ENCODE data around the gene OSBP2.

OSBP2 gene

DNA sequence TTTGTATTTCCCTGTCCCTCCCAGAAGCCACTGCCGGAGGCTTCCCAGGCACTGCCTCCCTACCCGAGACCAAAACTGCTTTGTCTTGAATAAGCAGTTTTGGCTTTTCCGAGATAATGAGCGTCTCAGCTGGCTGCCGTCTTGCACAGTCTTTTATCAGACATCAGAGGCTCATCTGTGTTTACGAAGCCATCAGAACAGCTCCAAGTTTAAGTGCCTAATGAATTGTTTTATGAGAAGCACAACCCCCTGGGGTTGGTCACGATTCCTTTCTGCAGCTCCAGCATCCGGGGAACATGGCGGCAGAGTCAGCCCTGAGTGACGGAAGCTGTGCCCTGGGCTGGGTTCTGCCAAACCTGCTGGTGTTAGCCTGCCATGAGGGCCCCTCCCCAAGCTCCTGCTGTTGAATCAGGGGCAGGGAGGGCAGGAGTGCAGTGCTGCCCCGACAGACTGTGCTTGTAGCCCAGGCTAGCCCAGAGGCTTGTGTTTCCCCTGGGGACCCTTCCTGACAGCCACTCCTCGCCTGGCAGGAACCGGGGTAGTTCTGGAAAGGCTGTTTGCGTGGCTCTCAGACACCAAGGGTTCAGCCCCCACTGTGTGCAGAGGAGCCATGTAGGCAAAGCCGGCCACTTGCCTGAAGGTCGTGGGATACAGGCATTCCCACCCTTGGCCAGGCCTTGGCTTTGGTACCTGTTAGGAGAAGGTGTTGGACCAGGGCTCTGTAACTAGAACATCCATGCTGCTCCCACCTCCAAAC lies 177.8 kb downstream of the OSBP2 start:
- DNase-seq = no peak

DNA sequence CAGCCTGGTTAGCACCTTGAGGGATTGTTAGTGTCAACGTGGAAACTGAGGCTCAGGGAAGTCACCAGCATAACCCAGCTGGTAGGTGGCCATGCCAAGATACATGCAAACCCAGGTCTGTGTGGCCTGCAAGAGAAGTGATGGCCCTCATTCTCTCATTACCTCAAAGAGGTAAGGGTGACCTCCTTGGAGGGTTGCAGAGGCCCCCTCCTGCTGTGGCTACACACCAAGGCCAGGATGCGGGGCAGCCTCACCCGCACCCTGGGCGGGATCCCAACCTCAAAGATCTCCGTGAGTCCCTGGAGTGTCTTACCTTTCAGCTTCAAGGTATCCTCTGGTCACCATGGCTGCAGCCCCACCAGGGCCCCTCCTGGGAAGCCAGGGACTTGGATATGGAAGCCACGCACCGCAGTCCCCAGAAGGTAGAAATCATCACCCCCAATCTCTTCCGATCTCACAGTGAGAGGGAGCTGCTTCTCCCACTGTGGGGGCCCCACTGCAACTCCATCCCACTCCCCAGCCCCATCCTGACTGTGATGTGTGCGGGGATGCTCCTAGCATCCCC lies 178.5 kb downstream of the OSBP2 start:
- DNase-seq = no peak

DNA sequence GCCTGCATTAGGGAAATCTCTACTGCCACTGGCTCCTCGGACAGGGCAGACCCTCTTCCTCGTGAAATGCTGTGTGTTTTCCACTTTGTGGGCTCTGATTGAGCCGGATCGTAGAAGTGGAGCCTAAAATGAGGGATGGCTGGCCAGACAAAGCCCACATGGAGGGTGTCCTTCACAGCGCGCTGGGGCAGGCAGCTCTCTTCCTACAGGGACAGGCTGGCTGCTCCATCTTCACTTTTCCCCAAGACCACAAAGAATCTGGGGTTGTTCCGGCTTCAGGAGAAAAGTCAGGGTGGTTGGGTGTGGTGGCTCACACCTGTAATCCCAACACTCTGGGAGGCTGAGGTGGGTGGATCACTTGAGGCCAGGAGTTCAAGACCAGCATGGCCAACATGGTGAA lies 179.0 kb downstream of the OSBP2 start:
- DNase-seq = no peak

DNA sequence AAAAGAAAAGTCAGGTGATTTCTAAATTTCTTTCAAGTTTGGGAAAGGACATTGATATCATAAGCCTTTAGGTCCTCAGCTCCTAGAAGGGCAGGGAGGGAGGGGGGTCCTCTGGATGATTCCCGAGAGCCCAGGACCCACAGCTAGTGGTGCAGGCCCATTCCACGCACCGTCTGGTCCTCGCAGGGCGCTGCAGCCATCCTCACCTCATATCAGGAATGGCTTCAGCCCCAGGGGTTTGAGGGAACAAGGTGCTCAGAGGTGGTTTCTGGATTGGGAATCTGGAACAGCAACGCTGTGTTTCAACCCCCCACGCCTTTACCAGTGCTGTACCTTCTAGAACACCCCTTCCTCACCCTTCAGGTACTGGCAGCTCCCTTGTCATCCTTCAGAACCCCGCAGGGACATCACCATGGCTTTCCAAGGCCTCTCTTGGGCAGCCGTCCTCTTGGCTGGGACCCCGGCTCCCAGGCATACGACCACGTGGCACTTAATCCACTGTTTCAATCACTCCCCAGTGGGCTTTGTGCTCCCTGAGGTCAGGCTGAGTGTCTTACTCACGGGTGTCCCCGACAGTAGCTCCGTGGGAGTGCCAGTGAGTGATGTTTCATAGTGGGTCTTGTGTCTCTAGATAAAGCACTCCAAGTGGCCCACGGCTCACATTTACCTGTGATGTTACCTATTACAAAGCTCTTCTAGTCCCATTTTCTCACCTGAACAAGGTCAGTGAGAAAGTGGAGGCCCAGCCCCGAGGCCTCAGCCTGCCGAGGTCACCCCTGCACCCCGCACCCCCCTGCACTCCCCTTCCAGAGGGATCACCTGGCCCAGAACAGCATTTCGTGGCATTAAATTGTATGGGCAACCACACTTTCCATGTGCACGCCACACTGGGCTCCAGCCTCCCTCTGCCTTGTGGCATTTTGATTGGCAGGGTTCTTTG lies 180.0 kb downstream of the OSBP2 start:
- DNase-seq = no peak

GRCh38 chr22:30875481-30876215 lies 181.0 kb downstream of the OSBP2 start:
- no peak for DNase-seq

- DNase-seq = no peak
Measured at GRCh38 chr22:30876221-30876751, 181.6 kb downstream of the OSBP2 start.

GRCh38 chr22:30876915-30877553 lies 182.4 kb downstream of the OSBP2 start:
- no peak for DNase-seq

GRCh38 chr22:30877662-30878515 lies 183.2 kb downstream of the OSBP2 start:
- no peak for DNase-seq

DNA sequence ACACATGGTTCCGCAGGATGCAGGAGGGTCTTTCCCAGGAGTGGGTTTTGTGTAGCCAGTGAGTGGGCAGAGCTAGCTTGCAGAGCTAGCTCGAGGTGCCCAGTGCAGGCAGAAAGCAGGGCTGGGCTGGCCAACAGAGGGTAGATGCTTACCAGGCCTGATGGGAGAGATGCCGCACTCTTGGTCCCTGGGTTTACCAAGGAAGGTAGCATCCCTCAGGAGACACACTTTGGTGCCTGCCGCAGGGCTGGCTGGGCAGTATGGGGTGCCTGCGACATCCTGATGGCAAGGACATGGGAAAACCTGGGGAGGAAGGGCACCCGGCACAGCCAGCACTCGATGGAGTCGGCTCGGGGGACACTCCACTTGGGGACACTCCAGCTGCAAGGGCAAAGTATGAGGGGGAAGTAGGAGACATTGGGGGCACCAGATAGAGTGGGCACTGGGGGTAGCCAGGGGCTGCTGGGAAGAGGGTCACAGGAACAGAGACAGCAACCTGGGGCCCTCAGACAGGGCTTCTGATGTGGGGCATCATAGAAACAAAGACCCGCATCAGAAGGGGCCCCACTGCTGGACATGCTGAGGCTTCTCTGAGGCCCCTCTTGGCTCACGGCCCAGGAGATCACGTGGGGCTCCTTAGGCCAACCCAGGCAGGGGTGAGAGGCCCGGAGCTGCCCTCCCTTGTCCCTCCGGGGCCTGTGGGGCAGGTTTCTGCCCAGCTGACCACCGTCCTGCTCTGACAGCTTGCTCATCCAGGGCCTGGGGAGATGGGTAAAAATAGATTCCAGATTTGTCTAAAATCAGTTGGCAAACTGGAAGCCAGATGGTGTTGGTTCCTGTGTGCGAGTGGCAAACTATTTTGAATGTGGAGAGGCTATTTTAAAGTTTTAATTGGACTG lies 184.1 kb downstream of the OSBP2 start:
- no peak for DNase-seq

- DNase-seq = no peak
Measured at GRCh38 chr22:30879415-30879797, 184.7 kb downstream of the OSBP2 start.

- DNase-seq = no peak
Measured at GRCh38 chr22:30880181-30880601, 185.5 kb downstream of the OSBP2 start.

DNA sequence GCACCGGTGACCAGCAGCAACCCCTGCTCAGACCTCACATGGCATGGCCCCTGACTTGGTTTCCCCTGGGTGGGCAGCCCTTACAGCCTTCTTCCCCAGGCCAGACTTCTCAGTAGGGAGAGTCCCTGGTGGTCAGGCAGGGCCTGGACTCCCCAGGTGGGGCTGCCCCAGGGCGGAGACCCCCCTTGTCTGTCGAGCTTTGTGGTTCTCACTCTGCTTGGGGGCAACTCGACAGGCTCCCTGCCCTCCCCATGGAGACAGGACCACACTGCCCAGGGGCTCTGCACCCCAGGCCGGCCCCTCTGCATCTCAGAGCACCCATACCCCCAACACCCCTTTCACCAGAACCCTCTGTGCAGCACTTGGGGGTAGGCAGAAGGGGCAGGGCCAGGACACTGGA lies 186.2 kb downstream of the OSBP2 start:
- no peak for DNase-seq

GRCh38 chr22:30881361-30882183 lies 186.9 kb downstream of the OSBP2 start:
- DNase-seq = no peak

GRCh38 chr22:30882184-30882717 lies 187.6 kb downstream of the OSBP2 start:
- no peak for DNase-seq

DNA sequence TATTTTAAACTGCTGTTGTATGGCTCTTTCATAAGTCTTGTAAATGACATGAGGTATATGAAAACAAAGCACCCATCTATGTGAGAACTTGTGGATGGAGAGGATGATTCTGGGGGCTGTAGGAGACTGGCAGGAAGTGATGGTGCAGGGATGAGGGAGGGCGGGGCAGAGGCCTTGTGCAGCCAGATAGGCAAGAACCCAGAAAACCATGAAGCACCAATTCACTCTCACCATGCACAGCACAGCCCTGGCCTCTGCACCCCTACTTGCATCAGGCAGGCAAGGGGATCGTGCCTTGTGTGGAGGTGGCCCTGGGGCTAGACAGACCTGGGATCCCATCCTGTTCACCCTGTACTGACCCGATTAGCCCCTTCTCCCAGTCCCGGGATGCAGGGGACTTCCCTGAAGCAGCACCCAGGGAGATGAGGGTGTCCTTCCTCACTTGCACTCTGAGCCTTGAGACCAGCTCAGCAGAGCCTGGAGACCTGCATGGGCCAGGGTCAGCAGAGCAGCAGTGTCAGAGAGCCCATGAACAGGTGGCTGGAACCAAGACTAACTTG lies 188.4 kb downstream of the OSBP2 start:
- DNase-seq = no peak

DNA sequence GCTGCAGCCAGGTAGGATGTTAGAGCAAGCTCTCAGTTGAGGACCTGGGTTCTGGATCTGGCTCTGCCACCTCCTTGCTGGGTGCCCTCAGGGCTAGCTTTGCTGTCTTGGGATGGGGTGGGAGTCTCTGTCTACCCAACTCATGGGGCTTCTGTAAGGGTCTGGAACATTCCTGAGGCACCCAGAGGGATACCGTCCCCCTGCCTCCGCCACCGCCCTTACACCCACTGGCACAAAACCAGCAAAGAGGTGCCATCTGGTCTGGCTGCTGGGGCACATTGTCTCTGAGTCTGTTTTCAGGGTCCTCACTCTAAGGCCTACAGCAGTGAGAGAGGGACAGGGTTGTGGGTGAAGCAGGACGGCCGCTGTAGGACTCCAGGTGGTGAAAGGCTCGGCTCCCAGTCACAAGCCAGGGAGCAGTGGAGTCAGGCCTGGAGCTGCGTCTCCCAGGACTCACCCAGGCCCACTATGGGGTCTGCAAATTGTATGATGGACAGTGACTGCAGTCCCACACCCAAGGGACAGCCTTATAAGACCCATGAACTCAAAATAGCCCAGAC lies 189.0 kb downstream of the OSBP2 start:
- no peak for DNase-seq

DNA sequence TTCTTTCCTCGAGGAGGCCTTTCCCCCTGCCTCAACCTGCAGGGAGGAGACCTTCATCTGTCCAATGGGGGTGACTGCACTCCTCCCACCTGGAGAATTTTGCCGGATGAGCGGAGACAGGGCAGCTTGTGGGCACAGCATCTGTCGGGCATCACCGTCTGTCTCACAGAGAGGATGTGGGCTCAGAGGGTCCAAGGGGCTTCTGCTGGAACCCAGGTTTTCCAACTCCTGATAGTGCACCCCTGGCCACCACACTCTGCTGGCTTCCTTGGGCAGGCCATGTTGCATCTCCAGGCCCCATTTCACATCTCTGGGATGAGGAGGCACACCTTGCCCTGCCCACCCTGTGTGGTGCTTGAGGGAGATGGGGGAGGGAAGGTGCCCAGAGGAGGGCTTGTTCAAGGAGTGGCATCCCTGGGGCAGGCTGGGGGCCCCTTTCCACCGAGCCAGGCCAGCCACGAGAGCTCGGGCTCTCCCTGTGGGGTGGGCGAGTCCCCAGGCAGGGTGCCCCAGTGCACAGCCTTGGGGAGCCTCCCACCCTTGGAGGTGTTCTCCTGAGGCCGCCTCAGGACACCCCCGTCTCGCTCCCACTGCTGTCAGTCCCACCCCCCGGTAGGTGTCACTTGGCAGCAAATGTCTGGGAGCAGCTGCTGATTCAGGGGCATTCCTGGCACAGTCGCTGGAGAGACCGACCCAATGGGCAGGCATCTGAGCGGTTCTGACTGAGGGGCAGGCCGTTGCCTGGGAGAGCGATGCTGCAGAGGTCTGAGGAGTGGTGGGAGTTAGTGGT lies 189.7 kb downstream of the OSBP2 start:
- DNase-seq = no peak

Data from activated CD4-positive, alpha-beta T cell treated with anti-CD3 and anti-CD28 coated beads, Interleukin-2, amount 50 U/mL, for 1 hour (primary cell).